Neural crest cell (in vitro differentiated cells): Measurements from ENCODE around the gene GSTM4. TPM values are rescaled to one million over a fixed set of nuclear protein-coding genes. Genes with fewer than 3 reads are reported as not detected.
"Not testable (repeated sequence)": the region's sequence is repeated elsewhere in the genome, so short reads cannot be mapped to it uniquely, and the experiment has no call there.

Source experiments
- DNase-seq: peaks from one replicate; pipeline ENCODE4 v3.0.0; 2021; ENCODE audit warnings: low read depth, mixed read lengths, low spot score
- H3K27ac Mint-ChIP-seq: one replicate; pipeline ENCODE4 v1.8.0; 2021; ENCODE audit warnings: mild to moderate bottlenecking, mixed read lengths; ENCODE audit not compliant: unreplicated experiment
- H3K27me3 Mint-ChIP-seq: 2 replicates; pipeline ENCODE4 v1.8.0; 2021; ENCODE audit warnings: low read depth, mild to moderate bottlenecking, mixed read lengths
- H3K36me3 Mint-ChIP-seq: 2 replicates; pipeline ENCODE4 v1.8.0; 2021; ENCODE audit warnings: low read depth, mild to moderate bottlenecking, mixed read lengths
- H3K4me1 Mint-ChIP-seq: 2 replicates; pipeline ENCODE4 v1.8.0; 2021; ENCODE audit warnings: mixed read lengths
- H3K4me3 Mint-ChIP-seq: one replicate; pipeline ENCODE4 v1.8.0; 2021; ENCODE audit warnings: mild to moderate bottlenecking, mixed read lengths
- H3K9me3 Mint-ChIP-seq: 2 replicates; pipeline ENCODE4 v1.8.0; 2021; ENCODE audit warnings: mixed read lengths
- CTCF ChIP-seq: fragments of 200-600 bp; sonication (generic); conservative IDR thresholded peaks from 2 replicates; pipeline ENCODE4 v1.5.0; 2021; ENCODE audit warnings: antibody characterized with exemption, mild to moderate bottlenecking
- total RNA-seq: library from RNA; stranded (reverse); gene quantifications from 2 replicates; pipeline ENCODE4 v1.2.1, GENCODE V29; 2021

GSTM4 gene
- total RNA-seq, 1 donor from 2014 or later: 28.2 TPM

GRCh38 chr1:109669246-109669948, 13.5 kb downstream of the GSTM4 start:
- Mint-ChIP-seq H3K4me1 (peaks cover 12% of the 10 kb centered on the region), H3K36me3 (peaks cover 5% of the 10 kb centered on the region), H3K9me3 (no peaks in the 10 kb centered on the region), H3K27ac (peak overlapping the region; percentile 67), H3K4me3 (peak overlapping the region; percentile 72), H3K27me3 (no peaks in the 10 kb centered on the region)
- no peak for DNase-seq
- TF ChIP-seq CTCF: no peak

DNA sequence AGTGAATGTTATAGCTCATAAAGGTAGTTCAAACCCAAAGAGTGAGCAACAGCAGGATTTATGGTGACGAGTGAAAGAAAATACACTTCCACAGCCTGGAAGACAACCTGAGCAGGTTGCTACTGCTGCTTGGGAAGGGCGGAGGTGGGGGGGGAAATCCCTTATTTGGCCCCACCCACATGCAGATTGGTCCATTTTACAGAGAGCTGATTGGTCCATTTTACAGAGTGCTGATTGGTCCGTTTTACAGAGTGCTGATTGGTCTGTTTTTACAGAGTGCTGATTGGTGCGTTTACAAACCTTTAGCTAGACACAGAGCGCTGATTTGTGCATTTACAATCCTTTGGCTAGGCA, 14.0 kb downstream of the GSTM4 start:
- H3K27me3 Mint-ChIP-seq, H3K9me3 Mint-ChIP-seq, DNase-seq, H3K36me3 Mint-ChIP-seq: not testable (repeated sequence)
- Mint-ChIP-seq H3K4me1 (peaks cover 12% of the 10 kb centered on the region), H3K4me3 (peak overlapping the region; percentile 72), H3K27ac (peak overlapping the region; percentile 67)

GRCh38 chr1:109671067-109671466, 15.2 kb downstream of the GSTM4 start:
- Mint-ChIP-seq H3K4me1 (peaks cover 12% of the 10 kb centered on the region), H3K4me3 (no peak overlapping the region), H3K9me3 (no peaks in the 10 kb centered on the region), H3K36me3 (peaks cover 5% of the 10 kb centered on the region), H3K27me3 (no peaks in the 10 kb centered on the region), H3K27ac (no peak overlapping the region)
- TF ChIP-seq CTCF: no peak
- no peak for DNase-seq

DNA sequence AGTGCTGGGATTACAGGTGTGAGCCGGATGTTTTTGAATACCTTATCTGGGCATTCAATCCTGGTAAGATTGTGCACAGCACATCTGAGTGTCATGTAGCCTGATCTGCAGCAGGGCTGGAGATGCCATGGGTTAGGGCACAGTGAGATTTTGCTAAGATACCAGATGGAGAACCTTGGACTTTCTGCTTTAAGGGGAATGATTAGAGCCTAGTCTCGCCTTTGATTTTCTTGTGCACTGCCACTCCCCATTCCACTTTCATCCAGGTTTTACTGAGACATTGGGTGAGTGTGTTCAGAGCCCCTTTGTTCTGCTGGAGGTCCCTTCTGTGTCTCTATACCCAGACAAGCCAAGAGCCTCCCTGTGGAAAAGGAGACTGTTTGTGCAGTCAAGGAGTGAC, 18.0 kb downstream of the GSTM4 start:
- not testable (repeated sequence) for H3K4me3 Mint-ChIP-seq, H3K27me3 Mint-ChIP-seq, H3K9me3 Mint-ChIP-seq, DNase-seq, H3K36me3 Mint-ChIP-seq, H3K27ac Mint-ChIP-seq, H3K4me1 Mint-ChIP-seq

DNA sequence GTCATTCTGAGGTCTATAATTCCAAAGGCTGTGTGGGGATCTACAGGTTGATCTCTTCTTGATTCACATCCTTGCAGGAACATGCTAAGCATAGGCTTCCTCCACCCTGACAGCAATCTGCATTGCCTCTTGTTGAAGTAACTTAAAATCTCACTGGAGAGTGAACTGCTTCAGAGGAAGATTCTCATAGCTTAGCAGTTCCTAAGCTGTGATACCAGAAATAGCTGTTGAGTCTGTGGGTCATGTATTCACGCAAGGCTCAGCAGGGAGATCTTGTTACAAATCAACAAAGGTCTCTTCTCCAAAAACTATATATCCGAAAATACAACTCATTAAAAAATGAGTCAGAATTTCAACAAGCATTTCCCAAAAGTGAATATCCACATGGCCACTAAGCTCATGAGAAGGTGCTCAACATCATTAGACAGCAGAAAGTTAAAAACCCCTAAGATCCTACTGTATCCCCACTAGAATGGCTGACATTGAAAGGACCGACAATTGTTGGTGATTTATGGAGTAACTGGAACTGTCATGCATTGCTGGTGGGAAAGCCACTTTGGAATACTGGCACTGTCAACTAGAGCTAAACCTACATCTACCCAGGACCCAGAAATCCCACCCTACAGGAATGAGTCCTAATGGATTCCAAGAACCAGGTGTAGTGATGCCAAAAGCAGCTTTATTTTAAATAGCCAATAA, 20.9 kb downstream of the GSTM4 start:
- H3K36me3 Mint-ChIP-seq, H3K4me1 Mint-ChIP-seq, DNase-seq, H3K4me3 Mint-ChIP-seq, H3K27me3 Mint-ChIP-seq, H3K9me3 Mint-ChIP-seq, H3K27ac Mint-ChIP-seq: not testable (repeated sequence)

GRCh38 chr1:109677459-109677858, 21.6 kb downstream of the GSTM4 start:
- H3K27me3 Mint-ChIP-seq: no peaks in the 10 kb centered on the region
- H3K4me1 Mint-ChIP-seq: no peaks in the 10 kb centered on the region
- H3K4me3 Mint-ChIP-seq: no peak overlapping the region
- H3K36me3 Mint-ChIP-seq: peaks cover 2% of the 10 kb centered on the region
- no peak for TF ChIP-seq CTCF
- no peaks in the 10 kb centered on the region for H3K9me3 Mint-ChIP-seq
- no peak overlapping the region for H3K27ac Mint-ChIP-seq
- DNase-seq: no peak

DNA sequence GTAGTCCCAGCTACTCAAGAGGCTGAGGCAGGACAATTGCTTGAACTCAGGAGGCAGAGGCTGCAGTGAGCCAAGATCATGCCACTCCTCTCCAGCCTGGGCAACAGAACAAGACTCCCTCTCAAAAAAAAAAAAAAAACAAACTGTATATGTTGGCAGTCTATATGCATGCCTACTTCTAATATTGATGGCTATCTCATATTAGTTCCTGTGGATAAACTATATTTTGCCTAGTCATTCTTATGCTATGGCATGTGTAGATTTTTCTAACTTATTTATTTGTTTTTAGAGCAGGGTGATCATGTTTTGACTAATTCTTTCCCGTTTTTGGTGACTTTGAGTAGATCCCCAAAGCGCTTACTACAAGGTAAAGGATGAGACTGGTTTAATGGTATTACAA, 22.7 kb downstream of the GSTM4 start:
- H3K4me1 Mint-ChIP-seq, H3K27ac Mint-ChIP-seq, H3K36me3 Mint-ChIP-seq, H3K4me3 Mint-ChIP-seq, H3K9me3 Mint-ChIP-seq, H3K27me3 Mint-ChIP-seq, DNase-seq: not testable (repeated sequence)

- H3K36me3 Mint-ChIP-seq, H3K27ac Mint-ChIP-seq, H3K4me3 Mint-ChIP-seq, H3K9me3 Mint-ChIP-seq, H3K27me3 Mint-ChIP-seq, DNase-seq: not testable (repeated sequence)
- peaks cover 11% of the 10 kb centered on the region for H3K4me1 Mint-ChIP-seq
Observed at GRCh38 chr1:109684777-109685176, 28.9 kb downstream of the GSTM4 start.

GRCh38 chr1:109685399-109685798, 29.5 kb downstream of the GSTM4 start:
- not testable (repeated sequence) for H3K27me3 Mint-ChIP-seq, H3K4me3 Mint-ChIP-seq, DNase-seq, H3K36me3 Mint-ChIP-seq, H3K27ac Mint-ChIP-seq, H3K9me3 Mint-ChIP-seq
- H3K4me1 Mint-ChIP-seq: peaks cover 11% of the 10 kb centered on the region

DNA sequence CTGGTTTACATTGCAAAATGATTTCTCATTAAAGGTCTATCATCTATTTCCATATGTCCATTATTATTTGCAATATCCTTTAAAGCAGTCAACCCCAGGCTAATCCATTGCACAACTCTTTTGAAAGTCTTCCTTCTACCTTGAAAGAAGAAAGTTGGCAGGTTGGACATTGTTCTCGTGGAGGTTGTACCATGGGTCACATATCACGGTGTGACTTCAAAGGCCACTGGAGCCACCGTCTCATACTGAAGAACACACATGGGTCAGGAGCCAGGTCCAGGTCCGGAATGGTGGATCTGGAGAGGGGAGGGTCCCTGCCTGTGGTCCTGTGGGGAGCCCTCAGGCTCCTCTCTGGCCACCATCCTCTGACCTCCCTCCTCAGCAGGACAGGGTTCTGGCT, 30.0 kb downstream of the GSTM4 start:
- not testable (repeated sequence) for H3K27ac Mint-ChIP-seq, H3K4me3 Mint-ChIP-seq, H3K27me3 Mint-ChIP-seq, H3K36me3 Mint-ChIP-seq, DNase-seq, H3K9me3 Mint-ChIP-seq
- peaks cover 11% of the 10 kb centered on the region for H3K4me1 Mint-ChIP-seq

DNA sequence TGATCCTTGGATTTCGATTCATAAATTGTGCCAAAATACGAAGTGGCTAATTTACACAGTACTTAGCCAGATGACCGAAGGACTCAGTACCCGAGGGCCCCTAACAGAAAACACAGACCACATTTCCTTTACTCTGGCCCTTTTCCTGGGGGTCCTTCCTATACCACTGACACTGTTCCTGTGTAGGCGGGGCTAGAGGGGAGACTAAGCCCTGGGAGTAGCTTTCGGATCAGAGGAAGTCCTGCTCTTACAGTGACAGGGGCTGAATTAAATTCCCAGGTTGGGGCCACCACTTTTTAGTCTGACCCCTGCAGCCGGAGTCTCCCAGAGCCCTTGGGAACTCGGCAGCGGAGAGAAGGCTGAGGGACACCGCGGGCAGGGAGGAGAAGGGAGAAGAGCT, 31.2 kb downstream of the GSTM4 start:
- not testable (repeated sequence) for H3K36me3 Mint-ChIP-seq, H3K9me3 Mint-ChIP-seq, DNase-seq, H3K27me3 Mint-ChIP-seq
- H3K4me1 Mint-ChIP-seq: peaks cover 11% of the 10 kb centered on the region
- peak overlapping the region; percentile 94 for H3K27ac Mint-ChIP-seq
- H3K4me3 Mint-ChIP-seq: peak overlapping the region; percentile 83
